HepG2 (cell line): ENCODE results near the gene ZBTB9. TPM values are rescaled to one million over a fixed set of nuclear protein-coding genes. Genes with fewer than 3 reads are reported as not detected.

Experiments used
- ATAC-seq: fragments of 200-7000 bp; cut with Tn5 transposase; 3 replicates; pipeline ENCODE4 v1.9.1; 2020; ENCODE audit warnings: mild to moderate bottlenecking, moderate library complexity
- BruUV-seq: library from RNA; stranded (reverse); fragments of 400-500 nt; replicated peaks from 2 replicates; lab custom pipeline; 2021; lab: Mats Ljungman, UMichigan
- CTCF ChIA-PET: fragments of 300-600 bp; formaldehyde crosslinking; extraction: SDS; loops from one replicate; lab custom pipeline; 2021; ENCODE audit warnings: low total read pairs, inconsistent platforms, low intra/inter-chr PET ratio; lab: Yijun Ruan, JAX
- POLR2A ChIA-PET: fragments of 350-600 bp; sonication (Branson Sonifier 250); formaldehyde crosslinking; loops from one replicate; lab custom pipeline; 2020; ENCODE audit warnings: antibody characterized with exemption, inconsistent platforms; lab: Yijun Ruan, JAX
- DNase-seq: peaks from one replicate; pipeline ENCODE4 v3.0.0-alpha.2; 2015; ENCODE audit warnings: low spot score
- FAIRE-seq: peaks from 3 replicates; lab custom pipeline; 2011; peaks lifted over from hg19 to GRCh38; lab: Jason Lieb, UNC
- H2AFZ ChIP-seq: one replicate; pipeline ENCODE4 v1.6.1; 2011; ENCODE audit warnings: low read length, inconsistent platforms
- H3K27ac ChIP-seq: fragments of 300-600 bp; 3 replicates; pipeline ENCODE4 v1.8.0; 2011; ENCODE audit warnings: mixed run types, mild to moderate bottlenecking, mixed read lengths, low read length, inconsistent platforms; ENCODE audit not compliant: insufficient read depth; ENCODE audit errors: extremely low read length
- H3K27me3 ChIP-seq, 2 experiments: fragments of 200-600 bp in 1 of 2; 2 replicates in 1 of 2; 3 replicates in 1 of 2; pipeline versions ENCODE4 v1.6.0 to v1.8.0; 2011; ENCODE audit warnings: low read length in 2 of 2, mild to moderate bottlenecking in 2 of 2, moderate library complexity in 2 of 2, inconsistent platforms in 1 of 2; ENCODE audit not compliant: insufficient read depth in 2 of 2, control insufficient read depth in 1 of 2
- H3K36me3 ChIP-seq, 2 experiments: fragments of 200-600 bp in 1 of 2; replicated peaks in 1 of 2; 2 replicates in 1 of 2; 3 replicates in 1 of 2; pipeline versions ENCODE4 v1.5.1 to v1.8.0; 2011; ENCODE audit warnings: low read length in 2 of 2, inconsistent platforms in 1 of 2; ENCODE audit not compliant: insufficient read depth in 2 of 2, control insufficient read depth in 1 of 2
- H3K4me1 ChIP-seq: 2 replicates; pipeline ENCODE4 v1.5.1; 2012; ENCODE audit warnings: low read length, inconsistent platforms; ENCODE audit not compliant: insufficient read depth
- H3K4me2 ChIP-seq: 2 replicates; pipeline ENCODE4 v1.6.0; 2011; ENCODE audit warnings: low read depth, low read length, inconsistent platforms
- H3K4me3 ChIP-seq, 3 experiments: fragments of 200-600 bp in 1 of 3; sonication (generic), shearing (Covaris generic) in 1 of 3; replicated peaks in 1 of 3; 2 replicates each; pipeline ENCODE4 v1.5.1; 2011 to 2016; ENCODE audit warnings: low read length in 3 of 3, inconsistent platforms in 2 of 3, low read depth in 2 of 3, mild to moderate bottlenecking in 2 of 3, control low read depth in 1 of 3, mixed read lengths in 1 of 3; ENCODE audit not compliant: insufficient read depth in 1 of 3
- H3K79me2 ChIP-seq: one replicate; pipeline ENCODE4 v1.6.1; 2011; ENCODE audit warnings: low read length, inconsistent platforms; ENCODE audit not compliant: insufficient read depth
- H3K9ac ChIP-seq: 2 replicates; pipeline ENCODE4 v1.6.0; 2011; ENCODE audit warnings: mild to moderate bottlenecking, low read depth, low read length, inconsistent platforms; ENCODE audit not compliant: insufficient read depth
- H3K9me3 ChIP-seq: 2 replicates; pipeline ENCODE4 v1.5.1; 2012; ENCODE audit warnings: mild to moderate bottlenecking, low read length
- H4K20me1 ChIP-seq: 2 replicates; pipeline ENCODE4 v1.6.0; 2011; ENCODE audit warnings: inconsistent platforms, mild to moderate bottlenecking, low read length, moderate library complexity; ENCODE audit not compliant: insufficient read depth
- AGO1 ChIP-seq: fragments of 200-400 bp; formaldehyde crosslinking; IDR thresholded peaks from 2 replicates; pipeline ENCODE4 v1.6.1; 2017; ENCODE audit warnings: mild to moderate bottlenecking, low read depth, low read length, moderate library complexity; ENCODE audit not compliant: poor library complexity, severe bottlenecking
- ATF7-NPFF ChIP-seq: sonication (generic); formaldehyde crosslinking; IDR thresholded peaks from 2 replicates; pipeline ENCODE4 v1.8.1; 2023; ENCODE audit warnings: mild to moderate bottlenecking, low read depth, missing genetic modification reagents, moderate library complexity
- CCDC6 ChIP-seq: sonication (generic); formaldehyde crosslinking; IDR thresholded peaks from 2 replicates; pipeline ENCODE4 v1.8.1; 2022; ENCODE audit warnings: mild to moderate bottlenecking, missing genetic modification reagents, moderate library complexity
- CEBPG ChIP-seq: IDR thresholded peaks from 2 replicates; pipeline ENCODE4 v1.6.1; 2016
- EP300 ChIP-seq, 3 experiments: sonication (generic) in 1 of 3; formaldehyde crosslinking in 1 of 3; IDR thresholded peaks; 2 replicates each; pipeline versions ENCODE4 v1.5.1 to v1.6.1; 2011 to 2020; ENCODE audit warnings: low read depth in 2 of 3, low read length in 2 of 3, borderline replicate concordance in 1 of 3, improper control_type of control experiment in 1 of 3, mild to moderate bottlenecking in 1 of 3, missing genetic modification reagents in 1 of 3, moderate library complexity in 1 of 3
- GATA4 ChIP-seq: sonication (generic); IDR thresholded peaks from 2 replicates; pipeline ENCODE4 v1.6.1; 2016; ENCODE audit warnings: antibody characterized with exemption, low read depth, borderline replicate concordance
- HMG20A ChIP-seq: IDR thresholded peaks from 2 replicates; pipeline ENCODE4 v1.6.1; 2016; ENCODE audit warnings: borderline replicate concordance
- HMGA1 ChIP-seq: sonication (generic); formaldehyde crosslinking; conservative IDR thresholded peaks from 2 replicates; pipeline ENCODE4 v1.4.0; 2020; ENCODE audit warnings: missing genetic modification reagents
- HNF4A ChIP-seq: sonication (generic); formaldehyde crosslinking; IDR thresholded peaks from 2 replicates; pipeline ENCODE4 v1.4.0; 2020; ENCODE audit warnings: missing genetic modification reagents
- HNF4G ChIP-seq, 2 experiments: sonication (generic) in 1 of 2; formaldehyde crosslinking in 1 of 2; IDR thresholded peaks; 2 replicates each; pipeline versions ENCODE4 v1.4.0 to v1.6.1; 2011 to 2020; ENCODE audit warnings: borderline replicate concordance in 2 of 2, low read depth in 2 of 2, mild to moderate bottlenecking in 2 of 2, low read length in 1 of 2, missing genetic modification reagents in 1 of 2, moderate library complexity in 1 of 2
- NR2F1 ChIP-seq, 2 experiments: fragments of 450-650 bp in 1 of 2; formaldehyde crosslinking in 1 of 2; IDR thresholded peaks; 2 replicates each; pipeline versions ENCODE4 v1.5.0 to v1.6.1; 2016 to 2020; ENCODE audit warnings: mild to moderate bottlenecking in 1 of 2, missing compliant biosample characterization in 1 of 2, missing genetic modification reagents in 1 of 2, moderate library complexity in 1 of 2
- RARA ChIP-seq: IDR thresholded peaks from 2 replicates; pipeline ENCODE4 v1.6.1; 2016; ENCODE audit warnings: missing genetic modification reagents, missing compliant biosample characterization
- SALL1 ChIP-seq: sonication (generic); formaldehyde crosslinking; IDR thresholded peaks from 2 replicates; pipeline ENCODE4 v1.8.0; 2022; ENCODE audit warnings: mild to moderate bottlenecking, missing genetic modification reagents
- TEAD3 ChIP-seq: optimal IDR thresholded peaks from 2 replicates; pipeline ENCODE3; 2016; ENCODE audit warnings: borderline replicate concordance
- ZFP41 ChIP-seq: sonication (generic); formaldehyde crosslinking; IDR thresholded peaks from 2 replicates; pipeline ENCODE4 v1.4.0; 2020; ENCODE audit warnings: mild to moderate bottlenecking, missing genetic modification reagents, borderline replicate concordance
- ZFP90 ChIP-seq: sonication (generic); formaldehyde crosslinking; IDR thresholded peaks from 2 replicates; pipeline ENCODE4 v1.8.0; 2022; ENCODE audit warnings: missing genetic modification reagents, mild to moderate bottlenecking, inconsistent platforms, borderline replicate concordance
- ZNF652 ChIP-seq: IDR thresholded peaks from 2 replicates; pipeline ENCODE4 v1.6.1; 2016; ENCODE audit warnings: low read depth, borderline replicate concordance
- ZNF703 ChIP-seq: sonication (generic); formaldehyde crosslinking; IDR thresholded peaks from 2 replicates; pipeline ENCODE4 v1.5.1; 2020; ENCODE audit warnings: missing genetic modification reagents, mild to moderate bottlenecking, moderate library complexity, borderline replicate concordance
- ZNF747 ChIP-seq: sonication (generic); formaldehyde crosslinking; IDR thresholded peaks from 2 replicates; pipeline ENCODE4 v1.8.1; 2023; ENCODE audit warnings: missing genetic modification reagents, mild to moderate bottlenecking, borderline replicate concordance
- ZNF777 ChIP-seq: sonication (generic); formaldehyde crosslinking; IDR thresholded peaks from 2 replicates; pipeline ENCODE4 v1.4.0; 2020; ENCODE audit warnings: missing genetic modification reagents
- ZSCAN29 ChIP-seq: sonication (generic); formaldehyde crosslinking; conservative IDR thresholded peaks from 2 replicates; pipeline ENCODE4 v1.4.0; 2020; ENCODE audit warnings: mild to moderate bottlenecking, missing genetic modification reagents
- WGBS: methylation state at CpG from one replicate; pipeline ENCODE4 v1.1.6; 2017; ENCODE audit warnings: low lambda C conversion rate; 5-methylcytosine and 5-hydroxymethylcytosine counted together
- in situ Hi-C: cut with HindIII; loops from 2 replicates; pipeline ENCODE4 v1.10.0; 2017; ENCODE audit warnings: low pct_unique_long_range_greater_than_20kb; ENCODE audit not compliant: extremely low pct_ligation_motif_present
- intact Hi-C: fragments of 100-400 bp; cut with micrococcal nuclease; formaldehyde crosslinking; loops from one replicate; pipeline ENCODE4 v1.10.0; 2022; ENCODE audit not compliant: unreplicated experiment
- polyA plus RNA-seq, 8 experiments: library from polyadenylated mRNA; depleted of rRNA in 3 of 8; stranded (reverse) in 7 of 8; unstranded in 1 of 8; fragments of >200 nt; fragmentation: Illumina TruSeq in 4 of 8; extraction: Trizol in 4 of 8; gene quantifications; 2 replicates each; pipeline versions ENCODE4 v1.2.1 to v1.2.3, GENCODE V29; 2011 to 2016; ENCODE audit warnings: low read depth in 4 of 8, missing spikeins in 1 of 8, mixed read lengths in 1 of 8; ENCODE audit not compliant: insufficient read depth in 1 of 8
- total RNA-seq, 5 experiments: library from RNA; depleted of rRNA; stranded (reverse); fragments of >200 nt; fragmentation: Illumina TruSeq; extraction: Trizol; gene quantifications; 2 replicates each; pipeline ENCODE4 v1.2.3, GENCODE V29; 2016; ENCODE audit warnings: low read depth in 1 of 5
- TF ChIP-seq, protein P1 (sequence below): sonication (generic); formaldehyde crosslinking; IDR thresholded peaks from 2 replicates; pipeline ENCODE4 v1.9.0; 2021; ENCODE audit warnings: missing genetic modification reagents, borderline replicate concordance

Gene ZBTB9
- total and polyA plus RNA-seq, 2 of the 13 experiments (the other 11 are each of a cell fraction or from before 2014, with no cell fraction given) = 5.3 to 9.2 TPM

- FAIRE-seq = peak; percentile 32
- ChIA-PET CTCF (no interaction called here), POLR2A (interaction anchor here (0.9 to 3.5 kb wide), 7 partner anchors 10 to 281 kb away, joined by 3 to 23 read pairs (median 5); partner anchors contain the start of genes CUTA, PHF1, RGL2 and RPS18)
- peak overlapping the region; percentile 49 for H3K4me2 ChIP-seq
- in situ Hi-C loops (no loop called here), intact Hi-C loops (no loop called here)
- H3K79me2 ChIP-seq = no peaks in the 10 kb centered on the region
- no peak overlapping the region for H2AFZ ChIP-seq
- H3K9ac ChIP-seq = no peak overlapping the region
- H3K27ac ChIP-seq = no peak overlapping the region
- 2% methylated on average over 2 of the region's 2 CpGs for WGBS
- H3K27me3 ChIP-seq = no peaks in the 10 kb centered on the region; a peak in 1 of 5 replicates
- H3K36me3 ChIP-seq = no peaks in the 10 kb centered on the region
- peaks cover 45% of the 10 kb centered on the region for H3K4me1 ChIP-seq
- no peaks in the 10 kb centered on the region for H3K9me3 ChIP-seq
- ATAC-seq = no peak
- H4K20me1 ChIP-seq = no peaks in the 10 kb centered on the region
- H3K4me3 ChIP-seq = no peak overlapping the region
- BruUV-seq = no TSS peak
- DNase-seq = no peak
- TF ChIP-seq ZSCAN29 (CRISPR knock-in tag) (no peak), HMG20A (CRISPR knock-in tag) (peak; percentile 19; the same call in 1 of the 2 replicates), AGO1 (no peak), GATA4 (no peak), CEBPG (CRISPR knock-in tag) (peak; percentile 65), ATF7-NPFF (CRISPR knock-in tag) (no peak), RARA (CRISPR knock-in tag) (peak; percentile 33; the same call in 1 of the 2 replicates), ZNF777 (CRISPR knock-in tag) (no peak), ZNF747 (CRISPR knock-in tag) (no peak), ZFP90 (CRISPR knock-in tag) (0 out of 2 replicates have a peak, but pooled peaks have one; percentile 26), ZNF703 (no peak), HNF4A (peak; percentile 69), CCDC6 (0 out of 2 replicates have a peak, but pooled peaks have one; percentile 31), HMGA1 (CRISPR knock-in tag) (no peak), EP300 (IDR thresholded peaks at IDR 0.05; ENCODE audit: low read depth in 2 of 2, low read length in 2 of 2) (peak in 1 of 2 experiments; percentile 12; a peak in 1 of 4 replicates), EP300 (CRISPR knock-in tag; IDR thresholded peaks at IDR 0.05; ENCODE audit: borderline replicate concordance) (no peak), HNF4G (IDR thresholded peaks at IDR 0.05; ENCODE audit: borderline replicate concordance, low read depth, low read length) (peak; percentile 52; the same call in 1 of the 2 replicates), HNF4G (CRISPR knock-in tag; IDR thresholded peaks at IDR 0.05; ENCODE audit: borderline replicate concordance, low read depth) (no peak), TEAD3 (CRISPR knock-in tag) (peak; percentile 26), ZFP41 (CRISPR knock-in tag) (no peak), NR2F1 (CRISPR knock-in tag; IDR thresholded peaks at IDR 0.05) (peak in 1 of 2 experiments; percentile 41; a peak in 1 of 4 replicates), ZNF652 (CRISPR knock-in tag) (peak; percentile 71), SALL1 (CRISPR knock-in tag) (peak; percentile 44)
- TF ChIP-seq, protein P1, sequence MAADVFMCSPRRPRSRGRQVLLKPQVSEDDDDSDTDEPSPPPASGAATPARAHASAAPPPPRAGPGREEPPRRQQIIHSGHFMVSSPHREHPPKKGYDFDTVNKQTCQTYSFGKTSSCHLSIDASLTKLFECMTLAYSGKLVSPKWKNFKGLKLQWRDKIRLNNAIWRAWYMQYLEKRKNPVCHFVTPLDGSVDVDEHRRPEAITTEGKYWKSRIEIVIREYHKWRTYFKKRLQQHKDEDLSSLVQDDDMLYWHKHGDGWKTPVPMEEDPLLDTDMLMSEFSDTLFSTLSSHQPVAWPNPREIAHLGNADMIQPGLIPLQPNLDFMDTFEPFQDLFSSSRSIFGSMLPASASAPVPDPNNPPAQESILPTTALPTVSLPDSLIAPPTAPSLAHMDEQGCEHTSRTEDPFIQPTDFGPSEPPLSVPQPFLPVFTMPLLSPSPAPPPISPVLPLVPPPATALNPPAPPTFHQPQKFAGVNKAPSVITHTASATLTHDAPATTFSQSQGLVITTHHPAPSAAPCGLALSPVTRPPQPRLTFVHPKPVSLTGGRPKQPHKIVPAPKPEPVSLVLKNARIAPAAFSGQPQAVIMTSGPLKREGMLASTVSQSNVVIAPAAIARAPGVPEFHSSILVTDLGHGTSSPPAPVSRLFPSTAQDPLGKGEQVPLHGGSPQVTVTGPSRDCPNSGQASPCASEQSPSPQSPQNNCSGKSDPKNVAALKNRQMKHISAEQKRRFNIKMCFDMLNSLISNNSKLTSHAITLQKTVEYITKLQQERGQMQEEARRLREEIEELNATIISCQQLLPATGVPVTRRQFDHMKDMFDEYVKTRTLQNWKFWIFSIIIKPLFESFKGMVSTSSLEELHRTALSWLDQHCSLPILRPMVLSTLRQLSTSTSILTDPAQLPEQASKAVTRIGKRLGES (CRISPR knock-in tag) = no peak
Measured at GRCh38 chr6:33430334-33430733, 24.0 kb upstream of the ZBTB9 start.
